Mucosa of stomach (tissue), 1 donor: ENCODE results near the gene MRPS6.

Experiments used
- H3K27me3 ChIP-seq: one replicate; pipeline ENCODE4 v1.7.0; 2013; ENCODE audit warnings: mild to moderate bottlenecking, low read length; ENCODE audit not compliant: control insufficient read depth, insufficient read depth
- H3K36me3 ChIP-seq: one replicate; pipeline ENCODE4 v1.7.0; 2013; ENCODE audit warnings: low read length; ENCODE audit not compliant: control insufficient read depth, insufficient read depth
- H3K4me1 ChIP-seq: one replicate; pipeline ENCODE4 v1.7.0; 2013; ENCODE audit warnings: mild to moderate bottlenecking, low read length; ENCODE audit not compliant: control insufficient read depth, insufficient read depth
- H3K4me3 ChIP-seq: one replicate; pipeline ENCODE4 v1.7.0; 2013; ENCODE audit warnings: low read length
- H3K9ac ChIP-seq: one replicate; pipeline ENCODE4 v1.7.0; 2013; ENCODE audit warnings: mild to moderate bottlenecking, low read length, moderate library complexity
- H3K9me3 ChIP-seq: one replicate; pipeline ENCODE4 v1.7.0; 2013; ENCODE audit warnings: mild to moderate bottlenecking, low read length, moderate library complexity; ENCODE audit not compliant: control insufficient read depth
- donor health status: Pancreatic carcinoma.

MRPS6 gene

GRCh38 chr21:34042735-34043134, 30.6 kb upstream of the MRPS6 start:
- H3K9ac ChIP-seq, result no peak overlapping the region
- no peaks in the 10 kb centered on the region for H3K36me3 ChIP-seq
- H3K4me3 ChIP-seq, result no peak overlapping the region
- no peaks in the 10 kb centered on the region for H3K4me1 ChIP-seq
- H3K27me3 ChIP-seq, result no peaks in the 10 kb centered on the region
- no peaks in the 10 kb centered on the region for H3K9me3 ChIP-seq

DNA sequence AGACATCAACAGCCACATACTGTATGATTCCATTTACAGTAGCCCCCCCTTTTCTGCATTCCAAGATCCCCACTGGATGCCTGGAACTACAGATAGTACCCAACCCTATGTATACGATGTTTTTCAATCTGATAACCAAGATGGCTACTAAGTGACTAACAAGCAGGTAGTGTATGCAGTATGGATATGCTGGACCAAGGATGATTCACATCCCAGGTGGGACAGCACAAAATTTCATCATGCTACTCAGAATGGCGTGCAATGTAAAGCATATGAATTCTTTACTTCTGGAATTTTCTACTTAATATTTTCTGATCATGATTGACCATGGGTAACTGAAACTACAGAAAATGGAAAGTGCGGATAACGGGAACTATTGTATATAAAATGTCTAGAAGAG, 30.0 kb upstream of the MRPS6 start:
- no peak overlapping the region for H3K4me3 ChIP-seq
- no peaks in the 10 kb centered on the region for H3K9me3 ChIP-seq
- H3K4me1 ChIP-seq, result no peaks in the 10 kb centered on the region
- no peak overlapping the region for H3K9ac ChIP-seq
- no peaks in the 10 kb centered on the region for H3K36me3 ChIP-seq
- no peaks in the 10 kb centered on the region for H3K27me3 ChIP-seq

DNA sequence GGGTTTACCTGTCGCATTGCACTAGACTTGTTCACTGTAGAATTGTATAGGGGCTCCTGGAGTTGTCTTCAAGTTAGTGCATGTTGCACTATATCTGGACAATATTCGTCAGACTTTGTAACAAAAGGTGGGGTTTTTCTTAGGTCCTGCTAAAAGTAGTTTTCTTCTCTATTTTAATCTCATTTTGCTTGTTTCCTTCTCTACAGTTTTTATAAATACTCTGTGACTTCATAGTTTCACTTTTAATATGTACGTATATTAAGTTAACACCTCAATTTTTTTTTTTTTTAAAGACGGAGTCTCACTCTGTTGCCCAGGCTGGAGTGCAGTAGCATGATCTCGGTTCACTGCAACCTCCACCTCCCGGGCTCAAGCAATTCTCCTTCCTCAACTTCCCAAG, 26.5 kb upstream of the MRPS6 start:
- Histone ChIP-seq H3K27me3 (no peaks in the 10 kb centered on the region), H3K9ac (no peak overlapping the region), H3K4me1 (no peaks in the 10 kb centered on the region), H3K36me3 (no peaks in the 10 kb centered on the region), H3K4me3 (no peak overlapping the region), H3K9me3 (no peaks in the 10 kb centered on the region)

GRCh38 chr21:34047835-34048234, 25.5 kb upstream of the MRPS6 start:
- H3K9me3 ChIP-seq, result no peaks in the 10 kb centered on the region
- no peaks in the 10 kb centered on the region for H3K27me3 ChIP-seq
- no peak overlapping the region for H3K4me3 ChIP-seq
- H3K36me3 ChIP-seq, result no peaks in the 10 kb centered on the region
- no peak overlapping the region for H3K9ac ChIP-seq
- no peaks in the 10 kb centered on the region for H3K4me1 ChIP-seq

DNA sequence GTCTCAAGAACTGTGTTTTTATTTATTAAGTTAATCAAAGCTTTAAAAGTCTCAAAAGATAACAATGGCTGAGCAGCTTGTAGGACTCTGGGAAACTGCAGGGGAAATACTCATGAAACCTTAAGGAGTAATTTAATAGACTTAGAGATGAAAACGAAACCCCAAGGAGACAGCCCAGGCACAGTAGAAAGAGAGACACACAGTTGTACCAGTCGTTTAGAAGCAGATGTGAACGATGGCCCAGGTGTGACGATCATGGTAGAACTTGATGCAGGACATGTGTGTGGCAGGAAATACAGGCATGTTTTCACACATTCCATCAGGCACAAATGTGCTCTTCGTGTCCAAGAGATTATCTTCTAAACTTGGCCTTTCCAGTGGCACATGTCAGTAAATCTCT, 21.2 kb upstream of the MRPS6 start:
- no peaks in the 10 kb centered on the region for H3K36me3 ChIP-seq
- H3K9me3 ChIP-seq, result no peaks in the 10 kb centered on the region
- H3K4me1 ChIP-seq, result no peaks in the 10 kb centered on the region
- H3K27me3 ChIP-seq, result no peaks in the 10 kb centered on the region
- no peak overlapping the region for H3K9ac ChIP-seq
- H3K4me3 ChIP-seq, result no peak overlapping the region

DNA sequence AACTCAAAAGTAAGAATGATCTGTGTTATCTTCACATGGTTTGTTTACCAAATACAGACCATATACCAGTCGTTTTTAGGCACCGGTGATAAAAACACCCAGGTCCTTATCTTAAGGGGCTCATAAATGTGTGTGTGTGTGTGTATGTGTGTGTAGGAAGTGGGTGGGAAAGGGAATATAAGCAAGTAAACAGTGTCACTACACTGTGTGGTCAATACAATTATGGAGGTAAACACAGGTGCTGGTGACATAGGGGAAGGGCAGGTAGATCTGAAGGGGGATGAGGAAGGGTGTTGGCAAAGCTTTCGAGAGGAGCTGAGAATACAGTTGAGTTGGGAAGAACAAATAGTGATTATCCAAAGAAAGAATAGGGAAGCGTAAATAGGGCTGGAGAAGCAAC, 19.1 kb upstream of the MRPS6 start:
- Histone ChIP-seq H3K9me3 (no peaks in the 10 kb centered on the region), H3K36me3 (no peaks in the 10 kb centered on the region), H3K4me1 (no peaks in the 10 kb centered on the region), H3K4me3 (no peak overlapping the region), H3K27me3 (no peaks in the 10 kb centered on the region), H3K9ac (no peak overlapping the region)

DNA sequence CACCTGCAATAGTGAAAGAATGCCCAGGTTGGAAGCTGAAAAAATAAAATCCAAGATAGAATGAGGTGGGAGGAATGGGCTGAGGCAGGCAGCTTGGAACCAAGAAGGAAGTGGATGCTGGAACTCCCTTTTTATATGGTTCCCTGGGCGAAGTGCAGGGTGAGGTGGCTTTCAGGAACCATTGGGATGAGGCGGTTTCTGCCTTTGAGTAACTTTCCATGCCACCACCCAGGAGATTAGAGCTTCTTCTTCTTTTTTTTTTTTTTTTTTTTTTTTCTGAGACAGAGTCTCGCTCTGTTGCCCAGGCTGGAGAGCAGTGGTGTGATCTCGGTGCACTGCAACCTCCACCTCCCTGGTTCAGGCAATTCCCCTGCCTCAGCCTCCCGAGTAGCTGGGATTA, 17.8 kb upstream of the MRPS6 start:
- no peak overlapping the region for H3K9ac ChIP-seq

GRCh38 chr21:34061983-34062382, 11.4 kb upstream of the MRPS6 start:
- Histone ChIP-seq H3K27me3 (no peaks in the 10 kb centered on the region), H3K9ac (no peak overlapping the region), H3K4me3 (no peak overlapping the region), H3K9me3 (no peaks in the 10 kb centered on the region), H3K4me1 (no peaks in the 10 kb centered on the region), H3K36me3 (no peaks in the 10 kb centered on the region)

More for the DNA sequence above, 17.8 kb upstream of the MRPS6 start:
- Histone ChIP-seq H3K9me3 (no peaks in the 10 kb centered on the region), H3K4me3 (no peak overlapping the region), H3K27me3 (no peaks in the 10 kb centered on the region), H3K4me1 (no peaks in the 10 kb centered on the region), H3K36me3 (no peaks in the 10 kb centered on the region)

- no peaks in the 10 kb centered on the region for H3K27me3 ChIP-seq
- H3K9me3 ChIP-seq, result no peaks in the 10 kb centered on the region
- H3K36me3 ChIP-seq, result no peaks in the 10 kb centered on the region
- no peak overlapping the region for H3K9ac ChIP-seq
- no peaks in the 10 kb centered on the region for H3K4me1 ChIP-seq
- no peak overlapping the region for H3K4me3 ChIP-seq
Measured at GRCh38 chr21:34065027-34065426, 8.4 kb upstream of the MRPS6 start.

GRCh38 chr21:34071683-34072082, 1.7 kb upstream of the MRPS6 start:
- Histone ChIP-seq H3K4me3 (no peak overlapping the region), H3K9ac (no peak overlapping the region), H3K27me3 (no peaks in the 10 kb centered on the region), H3K36me3 (no peaks in the 10 kb centered on the region), H3K4me1 (peaks cover 8% of the 10 kb centered on the region), H3K9me3 (no peaks in the 10 kb centered on the region)

DNA sequence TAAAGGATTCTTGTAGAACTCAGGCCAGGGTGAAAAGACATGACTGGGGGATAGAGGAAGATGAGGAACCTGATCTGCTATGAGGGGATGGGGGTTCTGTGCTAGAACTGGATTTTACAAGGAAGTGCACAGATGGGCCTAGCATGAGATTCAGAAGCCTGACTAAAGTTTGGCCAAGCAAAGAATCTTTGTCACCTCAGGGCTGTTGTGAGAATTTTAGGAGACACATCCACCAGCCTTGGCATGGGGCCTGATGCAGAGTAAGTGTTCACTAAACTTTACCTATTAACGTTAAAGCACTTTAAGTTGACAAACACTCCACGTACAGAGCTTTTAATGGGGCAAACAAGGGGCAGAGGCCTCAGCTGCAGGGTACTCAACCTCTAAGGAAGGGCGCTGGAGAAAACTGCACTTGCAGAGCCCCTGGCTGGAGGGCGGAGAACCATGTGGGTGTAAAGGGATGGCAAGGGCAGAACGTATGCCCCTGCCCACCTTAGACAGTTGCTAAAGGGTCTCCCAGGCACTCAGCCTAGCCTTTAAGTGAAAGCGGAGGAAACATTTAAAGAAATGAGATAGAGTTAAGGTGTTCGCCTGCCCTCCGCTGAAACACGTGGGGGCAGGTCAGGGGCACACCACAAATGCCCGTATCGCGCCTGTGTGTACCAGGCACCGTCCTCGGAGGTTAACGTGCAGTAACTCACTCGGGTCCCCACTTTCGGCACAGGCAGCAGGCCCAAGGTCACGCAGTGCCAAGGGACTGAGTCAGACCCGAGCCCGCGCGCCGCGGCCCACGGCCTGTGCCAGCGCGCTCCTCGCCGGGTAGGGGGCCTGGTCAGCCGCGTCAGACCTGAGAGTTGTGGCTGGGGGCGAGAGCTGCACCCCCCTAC, 990 bp upstream of the MRPS6 start:
- H3K4me1 ChIP-seq, result peaks cover 8% of the 10 kb centered on the region

DNA sequence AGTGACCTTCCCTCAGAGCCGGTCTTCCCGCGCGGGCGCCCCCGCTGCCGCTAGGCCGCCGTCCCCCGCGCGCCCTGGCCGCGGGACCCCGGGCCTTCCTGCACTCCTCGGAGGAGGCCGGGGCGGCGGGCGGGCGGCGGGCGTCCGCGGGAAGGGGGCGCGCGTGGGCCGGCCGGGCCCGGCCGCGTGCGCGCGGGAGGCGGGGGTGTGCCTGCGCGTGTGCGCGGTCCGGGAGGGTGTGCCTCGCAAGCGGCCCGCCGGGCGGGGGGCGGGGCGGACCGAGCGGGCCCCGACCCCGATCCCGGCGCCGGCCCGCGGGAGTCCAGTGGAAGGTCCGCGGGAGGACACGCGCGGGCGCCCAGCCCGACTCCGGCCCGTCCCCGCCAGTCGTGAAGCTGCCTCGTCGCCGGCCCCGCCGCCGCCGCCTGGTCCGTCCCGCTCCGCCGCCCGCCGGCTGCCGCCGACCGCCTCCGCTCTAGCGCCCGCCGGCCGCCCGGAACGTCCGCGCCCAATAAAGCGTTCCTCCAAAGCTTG, 438 bp downstream of the MRPS6 start:
- Histone ChIP-seq H3K4me3 (peak overlapping the region; percentile 45), H3K36me3 (no peaks in the 10 kb centered on the region), H3K4me1 (peaks cover 8% of the 10 kb centered on the region), H3K9me3 (no peaks in the 10 kb centered on the region), H3K27me3 (no peaks in the 10 kb centered on the region), H3K9ac (peak overlapping the region; percentile 75)

More for the DNA sequence above, 990 bp upstream of the MRPS6 start:
- Histone ChIP-seq H3K4me3 (no peak overlapping the region), H3K36me3 (no peaks in the 10 kb centered on the region), H3K27me3 (no peaks in the 10 kb centered on the region), H3K9ac (peak overlapping the region; percentile 53), H3K9me3 (no peaks in the 10 kb centered on the region)
